Neural progenitor cell (in vitro differentiated cells): ENCODE data around the gene C19orf12. TPM values are rescaled to one million over a fixed set of nuclear protein-coding genes. Genes with fewer than 3 reads are reported as not detected.
A peak's percentile ranks its signal among the peaks of the same experiment; 100 is the strongest.

Experiments
- DNase-seq: peaks from one replicate; pipeline ENCODE4 v3.0.0-alpha.2; 2016; ENCODE audit warnings: low spot score
- H2AFZ ChIP-seq: fragments of 200-600 bp; sonication (generic); replicated peaks from 2 replicates; pipeline ENCODE4 v1.6.1; 2016; ENCODE audit warnings: antibody characterized with exemption
- H3F3A ChIP-seq: fragments of 200-600 bp; sonication (generic); 2 replicates; pipeline ENCODE4 v1.6.1; 2016; ENCODE audit warnings: antibody characterized with exemption, low read depth
- H3K27ac ChIP-seq: fragments of 200-600 bp; sonication (generic); 2 replicates; pipeline ENCODE4 v1.5.1; 2016; ENCODE audit warnings: mild to moderate bottlenecking
- H3K27me3 ChIP-seq: fragments of 200-600 bp; sonication (generic); 2 replicates; pipeline ENCODE4 v1.6.1; 2016; ENCODE audit warnings: mild to moderate bottlenecking, moderate library complexity
- H3K36me3 ChIP-seq: fragments of 200-600 bp; sonication (generic); 2 replicates; pipeline ENCODE4 v1.5.1; 2016
- H3K4me1 ChIP-seq: fragments of 200-600 bp; sonication (generic); 2 replicates; pipeline ENCODE4 v1.6.1; 2016; ENCODE audit warnings: mixed run types
- H3K4me2 ChIP-seq: fragments of 200-600 bp; sonication (generic); 2 replicates; pipeline ENCODE4 v1.6.1; 2016
- H3K4me3 ChIP-seq: fragments of 200-600 bp; sonication (generic); 2 replicates; pipeline ENCODE4 v1.5.1; 2016
- H3K79me2 ChIP-seq: fragments of 200-600 bp; sonication (generic); 2 replicates; pipeline ENCODE4 v1.6.1; 2016; ENCODE audit warnings: low read depth
- H3K9ac ChIP-seq: fragments of 200-600 bp; sonication (generic); 2 replicates; pipeline ENCODE4 v1.6.1; 2016
- H3K9me3 ChIP-seq: fragments of 200-600 bp; sonication (generic); 2 replicates; pipeline ENCODE4 v1.5.1; 2016; ENCODE audit warnings: low read depth
- H4K20me1 ChIP-seq: fragments of 200-600 bp; sonication (generic); 2 replicates; pipeline ENCODE4 v1.6.1; 2016; ENCODE audit warnings: low read depth
- H3K27ac Mint-ChIP-seq: 3 replicates; pipeline ENCODE4 v1.8.0; 2021; ENCODE audit warnings: mixed read lengths
- H3K27me3 Mint-ChIP-seq: 2 replicates; pipeline ENCODE4 v1.8.0; 2022; ENCODE audit warnings: low read depth, mild to moderate bottlenecking, inconsistent platforms, moderate library complexity, mixed read lengths; ENCODE audit not compliant: insufficient read depth
- H3K36me3 Mint-ChIP-seq: 3 replicates; pipeline ENCODE4 v1.8.0; 2021; ENCODE audit warnings: mixed read lengths
- H3K4me1 Mint-ChIP-seq: 3 replicates; pipeline ENCODE4 v1.8.0; 2021; ENCODE audit warnings: mixed read lengths
- H3K4me3 Mint-ChIP-seq: 3 replicates; pipeline ENCODE4 v1.8.0; 2021; ENCODE audit warnings: mild to moderate bottlenecking, moderate library complexity, mixed read lengths
- H3K9me3 Mint-ChIP-seq: 3 replicates; pipeline ENCODE4 v1.8.0; 2020; ENCODE audit warnings: mixed read lengths
- EZH2 ChIP-seq: fragments of 200-600 bp; sonication (generic); IDR thresholded peaks from 2 replicates; pipeline ENCODE4 v1.6.1; 2017; ENCODE audit warnings: antibody characterized with exemption, mild to moderate bottlenecking, moderate library complexity
- EZH2phosphoT487 ChIP-seq: fragments of 200-600 bp; sonication (generic); IDR thresholded peaks from 2 replicates; pipeline ENCODE4 v1.6.1; 2017; ENCODE audit warnings: antibody characterized with exemption
- total RNA-seq: library from RNA; depleted of rRNA; stranded (reverse); fragments of >200 nt; gene quantifications from 2 replicates; pipeline ENCODE4 v1.2.3, GENCODE V29; 2015; ENCODE audit warnings: low replicate concordance
- TF ChIP-seq, protein P1 (sequence below): fragments of 200-600 bp; sonication (generic); IDR thresholded peaks from 2 replicates; pipeline ENCODE4 v1.5.1; 2017; ENCODE audit warnings: antibody characterized with exemption, mild to moderate bottlenecking

Gene C19orf12
- total RNA-seq, 1 donor from 2014 or later = 28.2 TPM

DNA sequence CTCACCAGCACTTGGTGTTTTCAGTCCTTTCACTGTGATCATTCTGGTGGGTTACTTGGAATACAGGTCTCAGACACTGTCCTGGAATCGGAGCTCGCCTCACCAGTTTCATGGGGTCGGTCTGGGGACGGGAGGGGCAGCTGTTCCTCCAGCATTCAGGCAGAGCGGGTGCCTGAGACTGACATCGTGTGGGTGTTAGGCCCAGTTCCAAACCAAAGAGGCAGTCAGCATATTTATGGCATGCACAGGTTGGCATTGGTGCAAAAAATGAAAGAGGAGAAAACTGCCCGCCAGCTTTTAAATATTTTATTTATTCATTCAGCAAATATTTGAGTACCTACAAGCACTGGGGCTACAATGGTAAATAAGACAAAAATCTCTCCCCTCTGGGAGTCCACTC lies 29.7 kb downstream of the C19orf12 start:
- Mint-ChIP-seq H3K4me1 (peaks cover 26% of the 10 kb centered on the region), H3K36me3 (peaks cover 4% of the 10 kb centered on the region), H3K9me3 (peaks cover 7% of the 10 kb centered on the region), H3K27ac (no peak overlapping the region), H3K27me3 (peaks cover 4% of the 10 kb centered on the region), H3K4me3 (no peak overlapping the region)
- Histone ChIP-seq H3K27me3 (no peaks in the 10 kb centered on the region), H3K36me3 (no peaks in the 10 kb centered on the region), H4K20me1 (peaks cover 6% of the 10 kb centered on the region), H3K4me1 (peaks cover 18% of the 10 kb centered on the region), H3K79me2 (no peaks in the 10 kb centered on the region), H3F3A (peaks cover 12% of the 10 kb centered on the region), H2AFZ (no peak overlapping the region), H3K4me2 (no peak overlapping the region), H3K27ac (no peak overlapping the region), H3K9ac (no peak overlapping the region), H3K4me3 (no peak overlapping the region), H3K9me3 (no peaks in the 10 kb centered on the region)
- TF ChIP-seq, protein P1, sequence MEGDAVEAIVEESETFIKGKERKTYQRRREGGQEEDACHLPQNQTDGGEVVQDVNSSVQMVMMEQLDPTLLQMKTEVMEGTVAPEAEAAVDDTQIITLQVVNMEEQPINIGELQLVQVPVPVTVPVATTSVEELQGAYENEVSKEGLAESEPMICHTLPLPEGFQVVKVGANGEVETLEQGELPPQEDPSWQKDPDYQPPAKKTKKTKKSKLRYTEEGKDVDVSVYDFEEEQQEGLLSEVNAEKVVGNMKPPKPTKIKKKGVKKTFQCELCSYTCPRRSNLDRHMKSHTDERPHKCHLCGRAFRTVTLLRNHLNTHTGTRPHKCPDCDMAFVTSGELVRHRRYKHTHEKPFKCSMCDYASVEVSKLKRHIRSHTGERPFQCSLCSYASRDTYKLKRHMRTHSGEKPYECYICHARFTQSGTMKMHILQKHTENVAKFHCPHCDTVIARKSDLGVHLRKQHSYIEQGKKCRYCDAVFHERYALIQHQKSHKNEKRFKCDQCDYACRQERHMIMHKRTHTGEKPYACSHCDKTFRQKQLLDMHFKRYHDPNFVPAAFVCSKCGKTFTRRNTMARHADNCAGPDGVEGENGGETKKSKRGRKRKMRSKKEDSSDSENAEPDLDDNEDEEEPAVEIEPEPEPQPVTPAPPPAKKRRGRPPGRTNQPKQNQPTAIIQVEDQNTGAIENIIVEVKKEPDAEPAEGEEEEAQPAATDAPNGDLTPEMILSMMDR = no peak
- TF ChIP-seq EZH2 (no peak), EZH2phosphoT487 (no peak)
- no peak for DNase-seq

DNA sequence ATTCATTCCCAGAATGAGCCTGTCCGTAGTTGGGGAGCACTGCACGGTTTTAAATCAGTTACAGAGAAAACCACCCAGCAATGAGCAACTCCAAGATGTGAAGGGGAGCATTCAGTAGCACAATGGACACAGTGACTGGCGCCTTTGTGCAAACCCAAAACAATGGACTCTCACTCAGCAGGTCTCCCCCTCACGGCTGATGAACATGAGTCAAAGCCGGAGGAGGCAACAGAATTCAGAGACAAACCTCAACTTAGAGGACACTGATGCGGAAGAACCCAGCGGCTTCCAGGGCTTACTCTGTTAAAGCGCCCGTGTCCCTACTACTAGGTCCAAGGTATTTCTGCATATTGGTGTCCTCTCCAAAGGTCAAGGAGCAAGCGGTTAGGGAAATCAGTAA lies 32.1 kb downstream of the C19orf12 start:
- H3K4me1 ChIP-seq = peaks cover 18% of the 10 kb centered on the region
- peaks cover 28% of the 10 kb centered on the region for H3K4me1 Mint-ChIP-seq
- H4K20me1 ChIP-seq = peaks cover 6% of the 10 kb centered on the region
- H3K4me3 ChIP-seq = no peak overlapping the region
- H3K27ac ChIP-seq = no peak overlapping the region
- no peak overlapping the region for H3K9ac ChIP-seq
- DNase-seq = peak; percentile 81
- no peaks in the 10 kb centered on the region for H3K27me3 ChIP-seq
- H2AFZ ChIP-seq = no peak overlapping the region
- H3K4me3 Mint-ChIP-seq = peak overlapping the region; percentile 27
- no peaks in the 10 kb centered on the region for H3K36me3 ChIP-seq
- peak overlapping the region; percentile 58 for H3K4me2 ChIP-seq
- H3K79me2 ChIP-seq = no peaks in the 10 kb centered on the region
- TF ChIP-seq EZH2 (no peak), EZH2phosphoT487 (no peak)
- TF ChIP-seq, protein P1 = no peak
- peaks cover 12% of the 10 kb centered on the region for H3F3A ChIP-seq
- H3K9me3 ChIP-seq = no peaks in the 10 kb centered on the region
- no peaks in the 10 kb centered on the region for H3K9me3 Mint-ChIP-seq
- H3K27ac Mint-ChIP-seq = peak overlapping the region; percentile 27
- no peaks in the 10 kb centered on the region for H3K36me3 Mint-ChIP-seq
- H3K27me3 Mint-ChIP-seq = peaks cover 4% of the 10 kb centered on the region

DNA sequence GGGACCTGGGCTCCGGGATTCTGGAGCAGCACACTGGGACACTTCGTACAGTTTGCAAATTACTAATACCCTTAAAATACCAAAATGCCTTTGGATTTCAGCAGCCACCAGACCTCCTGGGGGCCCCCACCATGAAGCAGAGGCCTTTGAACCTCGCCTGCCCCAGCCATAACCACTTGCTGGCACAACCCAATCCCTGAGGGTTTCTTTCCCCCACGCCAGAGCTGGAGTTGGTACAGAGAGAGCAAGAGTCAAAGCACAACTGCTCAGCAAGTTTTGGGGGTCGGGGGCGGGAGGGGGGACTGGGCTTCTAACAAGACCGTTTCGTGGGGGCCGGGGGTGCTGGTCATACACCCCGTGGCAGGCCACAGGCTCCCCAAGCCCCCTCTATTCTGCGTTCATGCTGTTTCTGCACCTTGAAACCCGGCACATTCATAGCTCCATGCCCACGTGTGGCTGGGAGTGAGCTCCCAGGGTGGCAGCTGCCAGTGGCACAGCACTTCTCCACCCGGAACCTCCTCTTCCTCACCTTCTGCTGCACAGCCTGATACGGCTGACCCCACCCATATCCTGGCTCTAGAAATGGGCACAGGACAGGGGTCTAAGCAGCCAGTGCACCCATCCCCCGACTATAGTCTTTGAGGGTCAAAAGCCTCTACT lies 32.7 kb downstream of the C19orf12 start:
- Histone ChIP-seq H3K79me2 (no peaks in the 10 kb centered on the region), H3K4me3 (no peak overlapping the region), H3F3A (peaks cover 12% of the 10 kb centered on the region), H3K4me1 (peaks cover 18% of the 10 kb centered on the region), H3K27ac (no peak overlapping the region), H3K4me2 (peak overlapping the region; percentile 58), H3K9me3 (no peaks in the 10 kb centered on the region), H3K9ac (no peak overlapping the region), H2AFZ (no peak overlapping the region), H3K27me3 (no peaks in the 10 kb centered on the region), H3K36me3 (no peaks in the 10 kb centered on the region), H4K20me1 (peaks cover 6% of the 10 kb centered on the region)
- H3K4me3 Mint-ChIP-seq = no peak overlapping the region
- no peaks in the 10 kb centered on the region for H3K9me3 Mint-ChIP-seq
- peaks cover 25% of the 10 kb centered on the region for H3K4me1 Mint-ChIP-seq
- DNase-seq = no peak
- peaks cover 5% of the 10 kb centered on the region for H3K27me3 Mint-ChIP-seq
- H3K36me3 Mint-ChIP-seq = no peaks in the 10 kb centered on the region
- TF ChIP-seq EZH2phosphoT487 (no peak), EZH2 (no peak)
- TF ChIP-seq, protein P1 = no peak
- H3K27ac Mint-ChIP-seq = no peak overlapping the region
